Liver (tissue), 9 donors: Measurements from ENCODE around the gene MRPL42. TPM values are rescaled to one million over a fixed set of nuclear protein-coding genes. Genes with fewer than 3 reads are reported as not detected.

ENCODE experiments used
- DNase-seq: peaks from one replicate; pipeline ENCODE4 v3.0.0-alpha.2; 2017; ENCODE audit warnings: low spot score
- H3K27ac ChIP-seq, 2 donors: one replicate each; pipeline ENCODE4 v1.7.0; 2013; ENCODE audit warnings: inconsistent platforms in 2 of 2, low read length in 2 of 2, control low read depth in 1 of 2, low read depth in 1 of 2, mild to moderate bottlenecking in 1 of 2
- H3K27me3 ChIP-seq, 4 donors: one replicate each; pipeline versions ENCODE4 v1.6.1 to v1.7.0; 2013; ENCODE audit warnings: low read length in 3 of 4, inconsistent platforms in 1 of 4, mild to moderate bottlenecking in 1 of 4, moderate library complexity in 1 of 4; ENCODE audit not compliant: control insufficient read depth in 4 of 4, insufficient read depth in 4 of 4
- H3K36me3 ChIP-seq, 4 donors: one replicate each; pipeline versions ENCODE4 v1.6.1 to v1.7.0; 2013; ENCODE audit warnings: low read length in 3 of 4, mild to moderate bottlenecking in 3 of 4, low read depth in 1 of 4, moderate library complexity in 1 of 4; ENCODE audit not compliant: control insufficient read depth in 4 of 4, insufficient read depth in 3 of 4
- H3K4me1 ChIP-seq, 4 donors: one replicate each; pipeline versions ENCODE4 v1.6.1 to v1.7.0; 2013; ENCODE audit warnings: low read length in 3 of 4, mild to moderate bottlenecking in 3 of 4, moderate library complexity in 1 of 4; ENCODE audit not compliant: control insufficient read depth in 4 of 4, insufficient read depth in 4 of 4
- H3K4me3 ChIP-seq, 3 donors: one replicate each; pipeline versions ENCODE4 v1.6.1 to v1.7.0; 2013; ENCODE audit warnings: low read length in 3 of 3, control low read depth in 1 of 3, low read depth in 1 of 3, mild to moderate bottlenecking in 1 of 3
- H3K9ac ChIP-seq, 2 donors: one replicate each; pipeline ENCODE4 v1.7.0; 2013; ENCODE audit warnings: low read length in 2 of 2, mild to moderate bottlenecking in 2 of 2, moderate library complexity in 2 of 2, control low read depth in 1 of 2, low read depth in 1 of 2
- H3K9me3 ChIP-seq, 4 donors: one replicate each; pipeline versions ENCODE4 v1.6.1 to v1.7.0; 2013; ENCODE audit warnings: low read length in 3 of 4; ENCODE audit not compliant: control insufficient read depth in 4 of 4
- EGR1 ChIP-seq, 2 donors: IDR thresholded peaks; 2 replicates each; pipeline ENCODE4 v1.6.1; 2016 to 2018; ENCODE audit warnings: antibody characterized with exemption in 2 of 2, low read depth in 2 of 2
- FOXA1 ChIP-seq: IDR thresholded peaks from 2 replicates; pipeline ENCODE4 v1.6.1; 2016; ENCODE audit warnings: antibody characterized with exemption
- FOXA2 ChIP-seq: IDR thresholded peaks from 2 replicates; pipeline ENCODE4 v1.6.1; 2016; ENCODE audit warnings: antibody characterized with exemption
- GABPA ChIP-seq, 2 donors: IDR thresholded peaks in 1 of 2; conservative IDR thresholded peaks in 1 of 2; 2 replicates each; pipeline ENCODE4 v1.6.1; 2016; ENCODE audit warnings: antibody characterized with exemption in 2 of 2, mild to moderate bottlenecking in 1 of 2, moderate library complexity in 1 of 2
- HNF4A ChIP-seq, 2 donors: conservative IDR thresholded peaks; 2 replicates each; pipeline ENCODE4 v1.6.1; 2016; ENCODE audit warnings: antibody characterized with exemption in 2 of 2, mild to moderate bottlenecking in 2 of 2
- HNF4G ChIP-seq: IDR thresholded peaks from 2 replicates; pipeline ENCODE4 v1.6.1; 2016; ENCODE audit warnings: antibody characterized with exemption
- JUND ChIP-seq, 2 donors: IDR thresholded peaks; 2 replicates each; pipeline ENCODE4 v1.6.1; 2016; ENCODE audit warnings: antibody characterized with exemption in 2 of 2
- NR2F2 ChIP-seq: IDR thresholded peaks from 2 replicates; pipeline ENCODE4 v1.6.1; 2016; ENCODE audit warnings: antibody characterized with exemption
- RAD21 ChIP-seq, 2 donors: IDR thresholded peaks; 2 replicates each; pipeline ENCODE4 v1.6.1; 2016; ENCODE audit warnings: antibody characterized with exemption in 2 of 2, mild to moderate bottlenecking in 2 of 2
- RXRA ChIP-seq, 2 donors: IDR thresholded peaks; 2 replicates each; pipeline ENCODE4 v1.6.1; 2017 to 2018; ENCODE audit warnings: antibody characterized with exemption in 2 of 2, mild to moderate bottlenecking in 1 of 2
- SP1 ChIP-seq: IDR thresholded peaks from 2 replicates; pipeline ENCODE4 v1.6.1; 2018; ENCODE audit warnings: antibody characterized with exemption, mild to moderate bottlenecking
- TAF1 ChIP-seq: conservative IDR thresholded peaks from 2 replicates; pipeline ENCODE4 v1.6.1; 2016; ENCODE audit warnings: antibody characterized with exemption, mild to moderate bottlenecking
- YY1 ChIP-seq: IDR thresholded peaks from 2 replicates; pipeline ENCODE4 v1.6.1; 2016; ENCODE audit warnings: antibody characterized with exemption, mild to moderate bottlenecking
- WGBS: extraction: QIAGEN DNeasy Blood & Tissue Kit; methylation state at CpG from one replicate; pipeline ENCODE4 v1.1.7; 2013; 5-methylcytosine and 5-hydroxymethylcytosine counted together
- polyA plus RNA-seq, 2 donors: library from polyadenylated mRNA; stranded (reverse) in 1 of 2; unstranded in 1 of 2; fragments of 200-250 nt in 1 of 2; fragments of >200 nt in 1 of 2; fragmentation: Nextera tagmentation in 1 of 2; extraction: Ambion mirVana in 1 of 2; gene quantifications; one replicate each; pipeline versions ENCODE4 v1.2.1 to v1.2.3, GENCODE V29; 2013 to 2015
- total RNA-seq, 2 donors: library from RNA; depleted of rRNA; stranded (reverse); fragments of >200 nt; gene quantifications; one replicate each; pipeline ENCODE4 v1.2.3, GENCODE V29; 2014
- TF ChIP-seq, protein P1 (sequence below): IDR thresholded peaks from 2 replicates; pipeline ENCODE4 v1.6.1; 2016; ENCODE audit warnings: antibody characterized with exemption
- TF ChIP-seq, protein P2 (sequence below): IDR thresholded peaks from 2 replicates; pipeline ENCODE4 v1.6.1; 2016; ENCODE audit warnings: antibody characterized with exemption
- TF ChIP-seq, protein P3 (sequence below): fragments of 150-350 bp; IDR thresholded peaks from 2 replicates; pipeline ENCODE4 v1.5.1; 2017; ENCODE audit warnings: improper control_type of control experiment, low read depth, low read length; ENCODE audit not compliant: missing input control
- TF ChIP-seq, protein P4 (sequence below): IDR thresholded peaks from 2 replicates; pipeline ENCODE4 v1.6.1; 2016; ENCODE audit warnings: antibody characterized with exemption
- TF ChIP-seq, protein P5 (sequence below): IDR thresholded peaks from 2 replicates; pipeline ENCODE4 v1.6.1; 2016; ENCODE audit warnings: antibody characterized with exemption, mild to moderate bottlenecking
- donor health status: healthy.
- donor health status: healthy.
- donor health status: healthy.
- donor health status: healthy.
- donor health status: healthy.

Gene MRPL42
- total and polyA plus RNA-seq, 4 donors, result 20.4 to 38.8 (median 33.3) TPM

DNA sequence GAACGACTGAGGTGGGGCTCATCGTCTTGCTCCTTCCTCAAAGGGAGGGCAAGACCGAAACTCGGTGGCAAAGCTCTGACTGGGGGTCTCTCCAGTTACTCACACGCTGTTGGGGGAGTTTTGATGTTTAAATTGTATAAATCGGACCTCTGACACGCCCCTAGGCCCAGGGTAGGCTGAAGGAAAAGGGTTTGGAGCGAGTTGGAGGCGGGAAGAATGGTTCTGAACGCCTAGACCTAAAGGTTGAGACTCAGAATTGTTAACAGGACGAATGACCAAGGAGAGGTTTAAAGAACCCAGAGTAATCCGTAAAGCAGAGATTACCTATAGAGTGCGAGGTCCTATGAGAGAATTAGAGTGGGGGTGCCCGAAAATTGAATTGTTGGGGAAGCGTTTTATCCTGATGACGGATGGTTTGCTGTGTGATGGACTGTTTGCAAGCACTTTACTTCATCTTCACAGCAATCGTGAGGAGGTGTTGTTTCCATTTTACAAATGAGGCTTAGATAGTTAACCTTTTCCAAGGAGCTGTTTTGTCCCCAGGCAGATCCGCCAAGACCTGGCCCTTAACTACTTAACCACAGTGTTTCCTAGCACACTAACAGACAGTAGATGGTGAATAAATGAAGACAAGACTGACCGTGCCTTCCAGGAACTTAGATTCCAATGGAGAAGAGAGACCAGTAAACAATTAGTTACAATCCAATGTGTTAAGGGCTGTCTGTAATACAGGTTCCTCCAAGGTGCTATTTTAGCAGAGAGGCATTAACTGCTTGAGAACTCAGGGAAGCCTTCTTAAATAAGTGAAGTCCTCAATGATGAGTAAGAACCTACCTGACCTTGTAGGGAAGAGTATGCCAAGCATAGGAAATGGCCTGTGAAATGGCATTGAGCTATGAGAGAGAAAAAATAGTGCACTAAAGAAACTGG, 24.6 kb upstream of the MRPL42 start:
- Histone ChIP-seq H3K36me3 (no peaks in the 10 kb centered on the region), H3K4me1 (peaks cover 4 to 29% (median 14%) of the 10 kb centered on the region in 4 donors), H3K9ac (peak overlapping the region; percentile 63 to 83), H3K4me3 (peak overlapping the region; percentile 68 to 99 (median 74)), H3K27ac (peak overlapping the region; percentile 74 to 86), H3K27me3 (no peaks in the 10 kb centered on the region), H3K9me3 (no peaks in the 10 kb centered on the region)
- no peak for DNase-seq
- WGBS, result 9% methylated on average over 19 of the region's 19 CpGs
- TF ChIP-seq FOXA1, result no peak
- no peak for TF ChIP-seq SP1
- TF ChIP-seq NR2F2, result no peak
- TF ChIP-seq, protein P1, sequence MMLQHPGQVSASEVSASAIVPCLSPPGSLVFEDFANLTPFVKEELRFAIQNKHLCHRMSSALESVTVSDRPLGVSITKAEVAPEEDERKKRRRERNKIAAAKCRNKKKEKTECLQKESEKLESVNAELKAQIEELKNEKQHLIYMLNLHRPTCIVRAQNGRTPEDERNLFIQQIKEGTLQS, result no peak
- TF ChIP-seq HNF4A (conservative IDR thresholded peaks at IDR 0.05), result no peak
- TF ChIP-seq, protein P2, sequence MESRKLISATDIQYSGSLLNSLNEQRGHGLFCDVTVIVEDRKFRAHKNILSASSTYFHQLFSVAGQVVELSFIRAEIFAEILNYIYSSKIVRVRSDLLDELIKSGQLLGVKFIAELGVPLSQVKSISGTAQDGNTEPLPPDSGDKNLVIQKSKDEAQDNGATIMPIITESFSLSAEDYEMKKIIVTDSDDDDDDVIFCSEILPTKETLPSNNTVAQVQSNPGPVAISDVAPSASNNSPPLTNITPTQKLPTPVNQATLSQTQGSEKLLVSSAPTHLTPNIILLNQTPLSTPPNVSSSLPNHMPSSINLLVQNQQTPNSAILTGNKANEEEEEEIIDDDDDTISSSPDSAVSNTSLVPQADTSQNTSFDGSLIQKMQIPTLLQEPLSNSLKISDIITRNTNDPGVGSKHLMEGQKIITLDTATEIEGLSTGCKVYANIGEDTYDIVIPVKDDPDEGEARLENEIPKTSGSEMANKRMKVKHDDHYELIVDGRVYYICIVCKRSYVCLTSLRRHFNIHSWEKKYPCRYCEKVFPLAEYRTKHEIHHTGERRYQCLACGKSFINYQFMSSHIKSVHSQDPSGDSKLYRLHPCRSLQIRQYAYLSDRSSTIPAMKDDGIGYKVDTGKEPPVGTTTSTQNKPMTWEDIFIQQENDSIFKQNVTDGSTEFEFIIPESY, result no peak
- TF ChIP-seq FOXA2, result no peak
- TF ChIP-seq TAF1, result no peak
- no peak for TF ChIP-seq RXRA (IDR thresholded peaks at IDR 0.05)
- no peak for TF ChIP-seq RAD21 (IDR thresholded peaks at IDR 0.05)
- TF ChIP-seq HNF4G, result no peak
- no peak for TF ChIP-seq YY1
- TF ChIP-seq, protein P3, sequence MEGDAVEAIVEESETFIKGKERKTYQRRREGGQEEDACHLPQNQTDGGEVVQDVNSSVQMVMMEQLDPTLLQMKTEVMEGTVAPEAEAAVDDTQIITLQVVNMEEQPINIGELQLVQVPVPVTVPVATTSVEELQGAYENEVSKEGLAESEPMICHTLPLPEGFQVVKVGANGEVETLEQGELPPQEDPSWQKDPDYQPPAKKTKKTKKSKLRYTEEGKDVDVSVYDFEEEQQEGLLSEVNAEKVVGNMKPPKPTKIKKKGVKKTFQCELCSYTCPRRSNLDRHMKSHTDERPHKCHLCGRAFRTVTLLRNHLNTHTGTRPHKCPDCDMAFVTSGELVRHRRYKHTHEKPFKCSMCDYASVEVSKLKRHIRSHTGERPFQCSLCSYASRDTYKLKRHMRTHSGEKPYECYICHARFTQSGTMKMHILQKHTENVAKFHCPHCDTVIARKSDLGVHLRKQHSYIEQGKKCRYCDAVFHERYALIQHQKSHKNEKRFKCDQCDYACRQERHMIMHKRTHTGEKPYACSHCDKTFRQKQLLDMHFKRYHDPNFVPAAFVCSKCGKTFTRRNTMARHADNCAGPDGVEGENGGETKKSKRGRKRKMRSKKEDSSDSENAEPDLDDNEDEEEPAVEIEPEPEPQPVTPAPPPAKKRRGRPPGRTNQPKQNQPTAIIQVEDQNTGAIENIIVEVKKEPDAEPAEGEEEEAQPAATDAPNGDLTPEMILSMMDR, result no peak
- TF ChIP-seq, protein P4, sequence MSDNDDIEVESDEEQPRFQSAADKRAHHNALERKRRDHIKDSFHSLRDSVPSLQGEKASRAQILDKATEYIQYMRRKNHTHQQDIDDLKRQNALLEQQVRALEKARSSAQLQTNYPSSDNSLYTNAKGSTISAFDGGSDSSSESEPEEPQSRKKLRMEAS, result no peak
- TF ChIP-seq, protein P5, sequence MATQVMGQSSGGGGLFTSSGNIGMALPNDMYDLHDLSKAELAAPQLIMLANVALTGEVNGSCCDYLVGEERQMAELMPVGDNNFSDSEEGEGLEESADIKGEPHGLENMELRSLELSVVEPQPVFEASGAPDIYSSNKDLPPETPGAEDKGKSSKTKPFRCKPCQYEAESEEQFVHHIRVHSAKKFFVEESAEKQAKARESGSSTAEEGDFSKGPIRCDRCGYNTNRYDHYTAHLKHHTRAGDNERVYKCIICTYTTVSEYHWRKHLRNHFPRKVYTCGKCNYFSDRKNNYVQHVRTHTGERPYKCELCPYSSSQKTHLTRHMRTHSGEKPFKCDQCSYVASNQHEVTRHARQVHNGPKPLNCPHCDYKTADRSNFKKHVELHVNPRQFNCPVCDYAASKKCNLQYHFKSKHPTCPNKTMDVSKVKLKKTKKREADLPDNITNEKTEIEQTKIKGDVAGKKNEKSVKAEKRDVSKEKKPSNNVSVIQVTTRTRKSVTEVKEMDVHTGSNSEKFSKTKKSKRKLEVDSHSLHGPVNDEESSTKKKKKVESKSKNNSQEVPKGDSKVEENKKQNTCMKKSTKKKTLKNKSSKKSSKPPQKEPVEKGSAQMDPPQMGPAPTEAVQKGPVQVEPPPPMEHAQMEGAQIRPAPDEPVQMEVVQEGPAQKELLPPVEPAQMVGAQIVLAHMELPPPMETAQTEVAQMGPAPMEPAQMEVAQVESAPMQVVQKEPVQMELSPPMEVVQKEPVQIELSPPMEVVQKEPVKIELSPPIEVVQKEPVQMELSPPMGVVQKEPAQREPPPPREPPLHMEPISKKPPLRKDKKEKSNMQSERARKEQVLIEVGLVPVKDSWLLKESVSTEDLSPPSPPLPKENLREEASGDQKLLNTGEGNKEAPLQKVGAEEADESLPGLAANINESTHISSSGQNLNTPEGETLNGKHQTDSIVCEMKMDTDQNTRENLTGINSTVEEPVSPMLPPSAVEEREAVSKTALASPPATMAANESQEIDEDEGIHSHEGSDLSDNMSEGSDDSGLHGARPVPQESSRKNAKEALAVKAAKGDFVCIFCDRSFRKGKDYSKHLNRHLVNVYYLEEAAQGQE, result no peak
- TF ChIP-seq EGR1 (IDR thresholded peaks at IDR 0.05; ENCODE audit: low read depth in 2 of 2), result no peak
- no peak for TF ChIP-seq JUND (IDR thresholded peaks at IDR 0.05)
- TF ChIP-seq GABPA (IDR thresholded peaks at IDR 0.05 in 1 of 2, conservative IDR thresholded peaks at IDR 0.05 in 1 of 2), result no peak
